Testis (tissue), 2 donors: ENCODE data around the gene DPYD.

Experiments
- CTCF ChIP-seq, 3 experiments: fragments of 450-650 bp in 2 of 3; fragments of 200-600 bp in 1 of 3; sonication (generic) in 1 of 3; IDR thresholded peaks; one replicate each; pipeline ENCODE4 v1.5.1; 2016 to 2019; ENCODE audit warnings: antibody characterized with exemption in 3 of 3, mild to moderate bottlenecking in 2 of 3, moderate library complexity in 1 of 3
- POLR2A ChIP-seq: fragments of 450-650 bp; IDR thresholded peaks from one replicate; pipeline ENCODE4 v1.6.1; 2017; ENCODE audit warnings: antibody characterized with exemption, mild to moderate bottlenecking, moderate library complexity

GRCh38 chr1:97372531-97372930 lies 548.3 kb downstream of the DPYD start:
- TF ChIP-seq CTCF (IDR thresholded peaks at IDR 0.05) (no peak), POLR2A (no peak)
